HG03439 (cell line): ENCODE data around the gene MGMT.

Experiments used
- ATAC-seq: cut with Tn5 transposase; IDR thresholded peaks from one replicate; pipeline ENCODE4 v1.9.1; 2021; ENCODE audit warnings: mild to moderate bottlenecking, moderate library complexity; ENCODE audit not compliant: unreplicated experiment

The MGMT gene

GRCh38 chr10:129815898-129816655, 349.0 kb downstream of the MGMT start:
- ATAC-seq: no peak

- ATAC-seq: no peak
These were observed 349.6 kb downstream of the MGMT start for GRCh38 chr10:129816656-129817045.
